ENCODE results near the gene RAD51B. TPM values are rescaled to one million over a fixed set of nuclear protein-coding genes. Genes with fewer than 3 reads are reported as not detected.
A peak's percentile ranks its signal among the peaks of the same experiment; 100 is the strongest.

RAD51B gene
- total and polyA plus RNA-seq, 2 of the 13 experiments (the other 11 are each of a cell fraction or from before 2014, with no cell fraction given): 7.0 to 9.5 TPM

DNA sequence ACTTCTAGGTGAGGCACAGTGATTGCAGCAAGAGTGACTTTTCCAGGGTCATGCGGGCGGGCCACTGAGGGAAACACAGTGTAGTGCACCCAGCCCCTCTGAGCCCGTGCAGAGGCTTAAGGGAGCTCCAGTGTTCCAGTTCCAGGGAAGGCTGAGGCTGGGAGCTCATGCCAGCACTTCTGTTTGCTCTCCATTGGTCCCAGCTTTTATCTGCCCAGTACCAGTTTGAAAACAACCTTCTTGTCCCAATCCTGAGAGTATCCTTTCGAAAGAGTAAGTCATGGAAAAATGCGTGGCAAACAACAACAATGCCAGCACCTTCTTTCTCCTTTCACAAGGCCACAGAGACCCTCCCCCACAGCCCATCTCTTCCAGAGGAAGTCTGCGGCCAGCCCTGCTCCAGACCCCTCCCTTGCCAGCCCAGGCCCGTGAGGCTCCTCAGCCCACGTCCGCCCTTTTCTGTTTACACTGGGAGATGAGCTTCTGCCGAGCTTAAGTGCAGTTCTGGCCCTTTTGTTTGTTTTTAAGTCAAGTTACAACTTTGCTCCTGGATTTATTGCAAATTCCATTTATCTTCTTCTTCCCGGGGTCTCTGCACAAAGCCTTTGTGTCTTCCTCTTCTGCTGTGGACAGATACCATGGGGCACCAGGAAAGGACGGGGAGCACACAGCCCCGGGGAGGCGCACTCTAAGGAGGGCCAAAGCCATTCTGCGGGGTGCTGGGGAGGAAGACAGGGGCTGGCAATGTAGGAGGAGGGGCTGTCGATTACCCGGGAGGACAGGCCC, 787.7 kb downstream of the RAD51B start (continued):
- TF ChIP-seq, protein P1, sequence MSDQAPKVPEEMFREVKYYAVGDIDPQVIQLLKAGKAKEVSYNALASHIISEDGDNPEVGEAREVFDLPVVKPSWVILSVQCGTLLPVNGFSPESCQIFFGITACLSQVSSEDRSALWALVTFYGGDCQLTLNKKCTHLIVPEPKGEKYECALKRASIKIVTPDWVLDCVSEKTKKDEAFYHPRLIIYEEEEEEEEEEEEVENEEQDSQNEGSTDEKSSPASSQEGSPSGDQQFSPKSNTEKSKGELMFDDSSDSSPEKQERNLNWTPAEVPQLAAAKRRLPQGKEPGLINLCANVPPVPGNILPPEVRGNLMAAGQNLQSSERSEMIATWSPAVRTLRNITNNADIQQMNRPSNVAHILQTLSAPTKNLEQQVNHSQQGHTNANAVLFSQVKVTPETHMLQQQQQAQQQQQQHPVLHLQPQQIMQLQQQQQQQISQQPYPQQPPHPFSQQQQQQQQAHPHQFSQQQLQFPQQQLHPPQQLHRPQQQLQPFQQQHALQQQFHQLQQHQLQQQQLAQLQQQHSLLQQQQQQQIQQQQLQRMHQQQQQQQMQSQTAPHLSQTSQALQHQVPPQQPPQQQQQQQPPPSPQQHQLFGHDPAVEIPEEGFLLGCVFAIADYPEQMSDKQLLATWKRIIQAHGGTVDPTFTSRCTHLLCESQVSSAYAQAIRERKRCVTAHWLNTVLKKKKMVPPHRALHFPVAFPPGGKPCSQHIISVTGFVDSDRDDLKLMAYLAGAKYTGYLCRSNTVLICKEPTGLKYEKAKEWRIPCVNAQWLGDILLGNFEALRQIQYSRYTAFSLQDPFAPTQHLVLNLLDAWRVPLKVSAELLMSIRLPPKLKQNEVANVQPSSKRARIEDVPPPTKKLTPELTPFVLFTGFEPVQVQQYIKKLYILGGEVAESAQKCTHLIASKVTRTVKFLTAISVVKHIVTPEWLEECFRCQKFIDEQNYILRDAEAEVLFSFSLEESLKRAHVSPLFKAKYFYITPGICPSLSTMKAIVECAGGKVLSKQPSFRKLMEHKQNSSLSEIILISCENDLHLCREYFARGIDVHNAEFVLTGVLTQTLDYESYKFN (CRISPR knock-in tag; conservative IDR thresholded peaks at IDR 0.05): peak; percentile 87
- TF ChIP-seq ZNF205 (CRISPR knock-in tag; IDR thresholded peaks at IDR 0.05) (peak; percentile 52; the same call in 1 of the 2 replicates), SSRP1 (CRISPR knock-in tag; IDR thresholded peaks at IDR 0.05) (no peak), FOXO1 (CRISPR knock-in tag; IDR thresholded peaks at IDR 0.05) (peak; percentile 43; the same call in 1 of the 2 replicates), POLR2AphosphoS2 (IDR thresholded peaks at IDR 0.05; ENCODE audit: low read depth, low read length) (no peak), KAT7 (CRISPR knock-in tag; IDR thresholded peaks at IDR 0.05; ENCODE audit: borderline replicate concordance) (peak; percentile 66; the same call in 1 of the 2 replicates), TGIF2 (CRISPR knock-in tag; IDR thresholded peaks at IDR 0.05) (no peak), KLF11 (CRISPR knock-in tag; IDR thresholded peaks at IDR 0.05) (no peak), ZNF12 (CRISPR knock-in tag; IDR thresholded peaks at IDR 0.05) (0 out of 2 replicates have a peak, but pooled peaks have one; percentile 16), ZNF749 (CRISPR knock-in tag; IDR thresholded peaks at IDR 0.05; ENCODE audit: borderline replicate concordance) (no peak), NCOA5 (CRISPR knock-in tag; IDR thresholded peaks at IDR 0.05) (no peak), HES4 (CRISPR knock-in tag; IDR thresholded peaks at IDR 0.05; ENCODE audit: borderline replicate concordance) (no peak), ZFP36L2 (CRISPR knock-in tag; IDR thresholded peaks at IDR 0.05) (no peak), CENPT (CRISPR knock-in tag; IDR thresholded peaks at IDR 0.05; ENCODE audit: low read depth) (no peak), REL (CRISPR knock-in tag; conservative IDR thresholded peaks at IDR 0.05) (no peak), IRF2 (CRISPR knock-in tag; IDR thresholded peaks at IDR 0.05) (peak; percentile 52; the same call in 1 of the 2 replicates), CBX2 (IDR thresholded peaks at IDR 0.05; ENCODE audit: low read depth, low read length) (no peak), CBX2 (CRISPR knock-in tag; IDR thresholded peaks at IDR 0.05; ENCODE audit: low read depth) (no peak)
- TF ChIP-seq, protein P2, sequence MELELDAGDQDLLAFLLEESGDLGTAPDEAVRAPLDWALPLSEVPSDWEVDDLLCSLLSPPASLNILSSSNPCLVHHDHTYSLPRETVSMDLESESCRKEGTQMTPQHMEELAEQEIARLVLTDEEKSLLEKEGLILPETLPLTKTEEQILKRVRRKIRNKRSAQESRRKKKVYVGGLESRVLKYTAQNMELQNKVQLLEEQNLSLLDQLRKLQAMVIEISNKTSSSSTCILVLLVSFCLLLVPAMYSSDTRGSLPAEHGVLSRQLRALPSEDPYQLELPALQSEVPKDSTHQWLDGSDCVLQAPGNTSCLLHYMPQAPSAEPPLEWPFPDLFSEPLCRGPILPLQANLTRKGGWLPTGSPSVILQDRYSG (CRISPR knock-in tag; IDR thresholded peaks at IDR 0.05): no peak
- TF ChIP-seq, protein P3, sequence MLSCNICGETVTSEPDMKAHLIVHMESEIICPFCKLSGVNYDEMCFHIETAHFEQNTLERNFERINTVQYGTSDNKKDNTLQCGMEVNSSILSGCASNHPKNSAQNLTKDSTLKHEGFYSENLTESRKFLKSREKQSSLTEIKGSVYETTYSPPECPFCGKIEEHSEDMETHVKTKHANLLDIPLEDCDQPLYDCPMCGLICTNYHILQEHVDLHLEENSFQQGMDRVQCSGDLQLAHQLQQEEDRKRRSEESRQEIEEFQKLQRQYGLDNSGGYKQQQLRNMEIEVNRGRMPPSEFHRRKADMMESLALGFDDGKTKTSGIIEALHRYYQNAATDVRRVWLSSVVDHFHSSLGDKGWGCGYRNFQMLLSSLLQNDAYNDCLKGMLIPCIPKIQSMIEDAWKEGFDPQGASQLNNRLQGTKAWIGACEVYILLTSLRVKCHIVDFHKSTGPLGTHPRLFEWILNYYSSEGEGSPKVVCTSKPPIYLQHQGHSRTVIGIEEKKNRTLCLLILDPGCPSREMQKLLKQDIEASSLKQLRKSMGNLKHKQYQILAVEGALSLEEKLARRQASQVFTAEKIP (CRISPR knock-in tag; IDR thresholded peaks at IDR 0.05; ENCODE audit: borderline replicate concordance): no peak
- TF ChIP-seq, protein P4, sequence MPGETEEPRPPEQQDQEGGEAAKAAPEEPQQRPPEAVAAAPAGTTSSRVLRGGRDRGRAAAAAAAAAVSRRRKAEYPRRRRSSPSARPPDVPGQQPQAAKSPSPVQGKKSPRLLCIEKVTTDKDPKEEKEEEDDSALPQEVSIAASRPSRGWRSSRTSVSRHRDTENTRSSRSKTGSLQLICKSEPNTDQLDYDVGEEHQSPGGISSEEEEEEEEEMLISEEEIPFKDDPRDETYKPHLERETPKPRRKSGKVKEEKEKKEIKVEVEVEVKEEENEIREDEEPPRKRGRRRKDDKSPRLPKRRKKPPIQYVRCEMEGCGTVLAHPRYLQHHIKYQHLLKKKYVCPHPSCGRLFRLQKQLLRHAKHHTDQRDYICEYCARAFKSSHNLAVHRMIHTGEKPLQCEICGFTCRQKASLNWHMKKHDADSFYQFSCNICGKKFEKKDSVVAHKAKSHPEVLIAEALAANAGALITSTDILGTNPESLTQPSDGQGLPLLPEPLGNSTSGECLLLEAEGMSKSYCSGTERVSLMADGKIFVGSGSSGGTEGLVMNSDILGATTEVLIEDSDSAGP (CRISPR knock-in tag; IDR thresholded peaks at IDR 0.05; ENCODE audit: borderline replicate concordance): peak; percentile 70; the same call in 1 of the 2 replicates
- TF ChIP-seq, protein P5, sequence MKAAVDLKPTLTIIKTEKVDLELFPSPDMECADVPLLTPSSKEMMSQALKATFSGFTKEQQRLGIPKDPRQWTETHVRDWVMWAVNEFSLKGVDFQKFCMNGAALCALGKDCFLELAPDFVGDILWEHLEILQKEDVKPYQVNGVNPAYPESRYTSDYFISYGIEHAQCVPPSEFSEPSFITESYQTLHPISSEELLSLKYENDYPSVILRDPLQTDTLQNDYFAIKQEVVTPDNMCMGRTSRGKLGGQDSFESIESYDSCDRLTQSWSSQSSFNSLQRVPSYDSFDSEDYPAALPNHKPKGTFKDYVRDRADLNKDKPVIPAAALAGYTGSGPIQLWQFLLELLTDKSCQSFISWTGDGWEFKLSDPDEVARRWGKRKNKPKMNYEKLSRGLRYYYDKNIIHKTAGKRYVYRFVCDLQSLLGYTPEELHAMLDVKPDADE (CRISPR knock-in tag; IDR thresholded peaks at IDR 0.05): no peak

All from HepG2 (cell line).